ENCODE results near the gene NEUROG1.

NEUROG1 gene

DNA sequence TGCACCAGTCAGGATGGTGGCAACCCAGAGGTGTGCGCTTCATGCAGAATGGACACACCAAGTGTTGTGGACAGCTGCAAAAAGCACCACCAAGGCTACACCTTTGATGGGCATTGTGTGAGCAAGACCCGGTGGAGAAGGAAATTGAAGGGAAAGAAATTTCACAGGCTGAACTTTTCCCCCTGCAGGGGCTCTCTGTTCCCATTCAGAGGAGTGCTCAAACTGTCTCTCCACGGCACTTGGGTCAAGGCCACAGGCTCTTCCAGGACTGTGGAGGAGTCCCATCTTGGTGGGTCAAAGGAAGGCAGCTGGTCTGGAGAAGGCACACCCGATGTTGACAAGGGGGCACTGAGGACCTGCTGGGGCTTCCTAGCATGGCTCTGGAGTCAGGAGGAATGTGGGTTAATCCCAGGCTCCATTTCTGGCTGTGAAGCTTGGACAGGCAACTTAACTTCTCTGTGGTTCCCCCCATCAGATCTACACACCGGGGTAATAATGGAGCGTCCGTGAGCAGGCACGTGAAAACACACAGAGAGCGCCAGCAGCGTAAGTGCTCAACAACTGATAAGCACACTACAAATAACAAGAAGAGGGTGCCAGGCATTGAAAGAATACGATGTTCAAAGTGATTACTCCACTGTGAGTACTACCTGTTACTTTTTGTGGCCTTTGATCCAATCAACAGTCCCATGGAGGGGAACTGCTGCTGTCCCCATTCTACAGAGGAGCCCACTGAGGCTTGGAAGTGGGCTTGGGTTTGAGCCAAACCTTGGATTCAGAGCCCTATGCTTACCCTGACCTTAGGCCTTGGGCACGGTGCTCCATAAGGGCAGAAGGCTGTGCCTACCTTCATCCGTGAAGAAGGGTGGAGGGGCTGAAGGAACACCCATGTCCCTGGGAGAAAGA is 49.4 kb downstream of the NEUROG1 start:
- Mint-ChIP-seq H3K9me3 (no peaks in the 10 kb centered on the region), H3K27ac (no peak overlapping the region), H3K27me3 (ENCODE audit: low read depth) (peaks cover 86% of the 10 kb centered on the region), H3K36me3 (ENCODE audit: low read depth) (no peaks in the 10 kb centered on the region), H3K4me1 (peaks cover 30% of the 10 kb centered on the region), H3K4me3 (peak overlapping the region in 1 of 3 experiments; percentile 51)
- no peak for TF ChIP-seq CTCF (IDR thresholded peaks at IDR 0.05; ENCODE audit: unreplicated experiment in 3 of 3)

DNA sequence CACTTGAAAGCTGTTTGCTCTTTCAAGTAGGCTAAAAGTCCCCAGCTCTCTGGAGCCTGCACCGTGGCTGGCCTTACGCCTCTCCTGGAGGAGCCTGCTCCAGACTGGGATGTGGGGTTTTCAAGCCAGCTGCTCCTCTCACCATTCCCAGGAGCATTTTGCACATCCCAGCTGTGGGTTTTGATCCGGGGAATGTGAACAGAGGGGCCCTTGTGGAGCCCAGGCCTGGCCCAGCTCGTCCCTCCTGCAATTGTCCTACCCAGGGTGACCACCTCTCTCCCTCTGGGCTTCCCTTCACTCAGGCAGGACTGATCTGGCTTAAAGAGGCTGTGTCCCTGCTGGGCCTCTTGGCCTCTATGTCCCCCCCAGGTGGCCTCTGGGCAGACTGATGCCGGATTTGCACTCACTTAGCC is 51.1 kb downstream of the NEUROG1 start:
- no peaks in the 10 kb centered on the region for H3K9me3 Mint-ChIP-seq
- H3K36me3 Mint-ChIP-seq (ENCODE audit: low read depth) = no peaks in the 10 kb centered on the region
- H3K4me1 Mint-ChIP-seq = peaks cover 21% of the 10 kb centered on the region

More for the DNA sequence above, 51.1 kb downstream of the NEUROG1 start:
- no peak for TF ChIP-seq CTCF (IDR thresholded peaks at IDR 0.05; ENCODE audit: unreplicated experiment in 3 of 3)
- Mint-ChIP-seq H3K27ac (no peak overlapping the region), H3K4me3 (no peak overlapping the region), H3K27me3 (ENCODE audit: low read depth) (peaks cover 70% of the 10 kb centered on the region)

Measured in nephron (organoid).